Left cardiac atrium (tissue), 4 donors: ENCODE results near the gene STON2. TPM values are rescaled to one million over a fixed set of nuclear protein-coding genes. Genes with fewer than 3 reads are reported as not detected.

Experiments used
- ATAC-seq, 2 donors: fragments of 200-7000 bp; cut with Tn5 transposase; one replicate each; pipeline ENCODE4 v1.9.1; 2020; ENCODE audit warnings: mild to moderate bottlenecking in 2 of 2, moderate library complexity in 2 of 2
- DNase-seq: peaks from one replicate; pipeline ENCODE4 v3.0.0-alpha.2; 2020
- intact Hi-C, 2 donors: fragments of 100-400 bp; cut with DNase I; formaldehyde crosslinking; loops; one replicate each; pipeline versions ENCODE4 v1.14.1 to v1.15.1; 2022 to 2023
- total RNA-seq, 2 donors: library from RNA; stranded (reverse); fragmentation: NEBNext Ultra II Directional; extraction: Animal tissue kit (Norgen Biotek cat#: 25700); gene quantifications; one replicate each; pipeline ENCODE4 v1.2.1, GENCODE V29; 2021
- donor health status: DM: no; HTN: yes; CAD: no.
- donor health status: DM: no; HTN: yes; CAD: no; lungs with severe emphysema.
- donor health status: DM: yes; HTN: yes; CAD: no.
- donor health status: Dilated cardiomyopathy.

Gene STON2
- total RNA-seq, 2 donors from 2014 or later, result 8.5 to 19.1 TPM

GRCh38 chr14:81281332-81281731 is 118.8 kb downstream of the STON2 start:
- no peak for DNase-seq
- no peak for ATAC-seq
- intact Hi-C loops, result no loop called here

GRCh38 chr14:81280136-81280791 is 119.9 kb downstream of the STON2 start:
- intact Hi-C loops, result no loop called here
- DNase-seq (no peak), ATAC-seq (no peak)

- no peak for DNase-seq
- ATAC-seq, result no peak
- intact Hi-C loops, result no loop called here
These were observed 123.0 kb downstream of the STON2 start for GRCh38 chr14:81277096-81277495.

- no peak for DNase-seq
- peak in 1 of 2 donors; percentile 39 for ATAC-seq
- intact Hi-C loops, result no loop called here
These were observed 123.8 kb downstream of the STON2 start for GRCh38 chr14:81276073-81277069.

GRCh38 chr14:81275305-81276072 is 124.6 kb downstream of the STON2 start:
- DNase-seq (no peak), ATAC-seq (peak in 1 of 2 donors; percentile 81)
- intact Hi-C loops, result no loop called here

- DNase-seq (no peak), ATAC-seq (no peak)
- intact Hi-C loops, result loop anchor here in 1 of 2 donors (5.0 kb wide), 1 partner anchor 173 kb away; no protein-coding TSS in a partner anchor
These were observed 126.1 kb downstream of the STON2 start for GRCh38 chr14:81273961-81274575.

- DNase-seq (no peak), ATAC-seq (no peak)
- intact Hi-C loops, result loop anchor here in 1 of 2 donors (5.0 kb wide), 1 partner anchor 174 kb away; no protein-coding TSS in a partner anchor
These were observed 126.6 kb downstream of the STON2 start for GRCh38 chr14:81273521-81273920.

- no peak for ATAC-seq
These were observed 127.8 kb downstream of the STON2 start for GRCh38 chr14:81272317-81272716.

GRCh38 chr14:81269979-81270375 is 130.1 kb downstream of the STON2 start:
- intact Hi-C loops, result loop anchor here (2.0 to 5.0 kb wide), 4 partner anchors 177 to 195 kb away; no protein-coding TSS in a partner anchor
- ATAC-seq, result no peak
- DNase-seq, result no peak

More at GRCh38 chr14:81272317-81272716, 127.8 kb downstream of the STON2 start:
- no peak for DNase-seq
- intact Hi-C loops, result loop anchor here in 1 of 2 donors (5.0 kb wide), 1 partner anchor 175 kb away; no protein-coding TSS in a partner anchor

GRCh38 chr14:81269100-81269978 is 130.8 kb downstream of the STON2 start:
- intact Hi-C loops, result loop anchor here (2.0 to 5.0 kb wide), 3 partner anchors 183 to 195 kb away; no protein-coding TSS in a partner anchor
- peak; percentile 47 to 83 for ATAC-seq
- DNase-seq, result no peak

- DNase-seq (no peak), ATAC-seq (no peak)
- intact Hi-C loops, result loop anchor here (2.0 to 5.0 kb wide), 3 partner anchors 184 to 197 kb away; no protein-coding TSS in a partner anchor
These were observed 132.1 kb downstream of the STON2 start for GRCh38 chr14:81268016-81268416.

GRCh38 chr14:81265636-81266169 is 134.4 kb downstream of the STON2 start:
- intact Hi-C loops, result loop anchor here (5.0 kb wide), 2 partner anchors 187 to 197 kb away; no protein-coding TSS in a partner anchor
- ATAC-seq, result no peak
- DNase-seq, result no peak

- intact Hi-C loops, result loop anchor here (5.0 kb wide), 2 partner anchors 188 to 198 kb away; no protein-coding TSS in a partner anchor
- ATAC-seq, result no peak
These were observed 135.5 kb downstream of the STON2 start for GRCh38 chr14:81264671-81265070.

GRCh38 chr14:81263777-81264410 is 136.2 kb downstream of the STON2 start:
- ATAC-seq, result no peak
- intact Hi-C loops, result no loop called here

More at GRCh38 chr14:81264671-81265070, 135.5 kb downstream of the STON2 start:
- DNase-seq, result no peak

GRCh38 chr14:81261176-81261575 is 138.9 kb downstream of the STON2 start:
- intact Hi-C loops, result no loop called here
- DNase-seq, result no peak
- ATAC-seq, result no peak

More at GRCh38 chr14:81263777-81264410, 136.2 kb downstream of the STON2 start:
- DNase-seq, result no peak

GRCh38 chr14:81260732-81261131 is 139.4 kb downstream of the STON2 start:
- ATAC-seq, result no peak
- no peak for DNase-seq
- intact Hi-C loops, result no loop called here
